ENCODE measurements around the gene PCSK7. TPM values are rescaled to one million over a fixed set of nuclear protein-coding genes. Genes with fewer than 3 reads are reported as not detected.

Gene PCSK7
- total and polyA plus RNA-seq, 2 of the 8 experiments (the other 6 are each of a cell fraction or from before 2014, with no cell fraction given) = 23.4 to 38.5 TPM

DNA sequence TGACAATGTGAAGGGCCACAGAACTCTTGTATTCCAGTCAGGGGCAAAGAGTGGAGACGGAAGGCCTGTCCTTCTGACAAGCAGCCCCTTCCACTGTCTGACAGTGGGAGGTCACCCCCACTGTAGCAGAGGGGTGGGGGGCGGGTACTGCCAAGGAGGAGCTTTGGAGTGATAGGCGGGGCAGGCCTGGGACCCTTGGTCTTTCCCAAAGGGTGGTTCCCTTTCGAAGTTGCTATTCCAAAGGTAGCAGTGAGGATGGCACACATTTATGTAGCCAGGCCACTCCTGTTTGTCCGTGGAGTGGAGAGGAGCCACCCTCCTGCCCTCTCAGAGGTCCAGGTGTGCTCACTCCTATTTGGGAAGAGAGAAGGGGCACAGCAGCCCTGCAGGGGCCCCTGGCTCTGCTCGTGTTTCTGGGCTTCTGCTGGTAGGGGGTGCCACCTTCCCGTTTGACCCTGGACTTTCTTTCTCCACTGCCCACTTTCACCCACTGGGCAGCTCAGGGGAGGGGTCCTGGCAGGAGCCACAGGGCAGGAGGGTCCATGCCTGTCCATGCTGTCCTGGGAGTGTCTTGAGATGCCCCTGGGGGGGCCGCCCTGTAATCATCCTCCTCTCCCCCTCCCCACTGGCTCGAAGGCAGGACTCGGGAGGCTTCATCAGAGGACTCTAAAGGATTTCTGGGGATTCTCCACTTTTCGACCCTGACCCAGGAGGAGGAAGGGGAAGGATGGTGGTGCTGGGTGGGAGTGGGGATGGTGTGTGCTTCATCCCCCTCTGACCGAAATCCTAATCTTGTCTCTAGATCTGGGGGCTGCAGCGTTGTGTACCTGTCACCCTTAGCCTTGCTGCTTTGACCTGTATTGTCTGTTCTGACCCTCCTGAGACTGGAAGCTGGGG is 31.7 kb downstream of the PCSK7 start (continued):
- TF ChIP-seq NANOG (IDR thresholded peaks at IDR 0.05; ENCODE audit: insufficient read depth, low read depth, low read length, poor library complexity, severe bottlenecking) = no peak
- no peak for TF ChIP-seq CTBP2 (IDR thresholded peaks at IDR 0.05; ENCODE audit: borderline replicate concordance, insufficient read depth, insufficient read length, low read length)
- TF ChIP-seq TBP (IDR thresholded peaks at IDR 0.05; ENCODE audit: low read depth, low read length) = no peak
- TF ChIP-seq KDM1A (IDR thresholded peaks at IDR 0.05; ENCODE audit: borderline replicate concordance, low read length) = no peak
- no peak for TF ChIP-seq EZH2 (IDR thresholded peaks at IDR 0.05; ENCODE audit: low read depth, low read length, severe bottlenecking)
- TF ChIP-seq BCL11A (IDR thresholded peaks at IDR 0.05; ENCODE audit: low read depth in 2 of 2, low read length in 2 of 2) = no peak
- TF ChIP-seq SIN3A (conservative IDR thresholded peaks at IDR 0.05 in 1 of 2, IDR thresholded peaks at IDR 0.05 in 1 of 2; ENCODE audit: low read depth in 1 of 2, low read length in 2 of 2) = no peak
- 0 out of 2 replicates have a peak, but pooled peaks have one; percentile 69 for TF ChIP-seq POLR2AphosphoS5 (IDR thresholded peaks at IDR 0.05; ENCODE audit: low read depth, low read length)
- TF ChIP-seq POLR2A (IDR thresholded peaks at IDR 0.05; ENCODE audit: control extremely low read depth in 1 of 2, low read depth in 2 of 2, low read length in 2 of 2) = no peak; a peak in 1 of 3 replicates
- TF ChIP-seq JUND (IDR thresholded peaks at IDR 0.05; ENCODE audit: low read length) = no peak

All from H1 (cell line).